Activated CD8-positive, alpha-beta memory T cell treated with anti-CD3 and anti-CD28 coated beads, Interleukin-2, amount 50 U/mL, for 1 hour (primary cell): ENCODE measurements around the gene POMZP3.
"Not testable (repeated sequence)": the region's sequence is repeated elsewhere in the genome, so short reads cannot be mapped to it uniquely, and the experiment has no call there.

ENCODE experiments used
- DNase-seq: peaks from one replicate; pipeline ENCODE4 v3.0.0-alpha.2; 2020; ENCODE audit errors: extremely low read depth

The POMZP3 gene

DNA sequence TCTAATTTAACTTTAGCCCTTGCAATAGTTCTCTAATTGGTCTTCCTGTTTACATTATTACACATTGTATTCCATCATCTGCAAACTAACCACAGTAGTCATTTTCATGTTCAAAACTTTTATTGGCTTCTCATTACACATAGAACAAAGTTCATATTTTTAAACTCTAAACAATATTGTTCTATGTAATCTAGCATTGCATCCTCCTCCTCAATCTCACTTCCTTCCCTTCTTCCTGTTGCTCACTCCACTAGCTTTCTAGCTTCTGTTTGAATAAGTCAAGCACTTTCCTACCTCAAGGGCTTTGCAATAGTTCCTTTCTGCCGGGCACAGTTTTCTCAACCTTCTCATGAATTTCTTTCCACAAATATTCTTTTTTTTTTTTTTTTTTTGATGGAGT lies 38.5 kb downstream of the POMZP3 start:
- DNase-seq, result not testable (repeated sequence)

DNA sequence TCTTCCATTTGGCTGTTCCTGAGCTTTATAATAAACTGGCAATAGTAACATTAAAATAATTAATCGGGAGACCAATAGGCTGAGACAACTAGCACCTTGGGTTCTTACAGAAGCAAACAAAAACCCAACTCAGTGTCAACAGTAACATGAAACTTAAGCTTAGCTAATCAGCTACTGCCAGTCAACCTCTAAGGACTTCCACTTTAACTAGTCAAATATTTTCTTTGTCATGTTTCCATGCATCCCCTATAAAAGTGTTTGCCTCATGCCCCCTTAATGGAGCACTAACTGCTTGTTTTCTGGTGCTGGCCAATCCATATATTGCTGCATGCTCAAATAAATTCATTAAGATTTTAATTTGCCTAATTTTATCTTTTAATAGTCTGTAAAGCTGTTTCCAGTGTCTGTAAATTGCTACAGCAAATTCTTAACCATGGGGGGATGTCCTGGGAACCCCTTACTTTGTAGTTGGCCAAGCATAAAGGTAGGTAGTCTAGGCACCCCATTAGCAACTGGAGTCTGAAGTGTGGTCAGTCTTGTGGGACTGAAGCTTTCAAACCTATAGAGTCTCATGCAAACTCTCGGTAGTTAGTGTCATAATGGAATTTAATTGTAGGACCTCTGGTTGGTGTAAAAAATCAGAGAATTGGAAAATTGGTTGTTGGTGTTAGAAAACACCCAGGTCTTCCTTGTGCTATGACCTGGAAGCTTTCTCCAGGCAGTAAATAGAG lies 40.3 kb downstream of the POMZP3 start:
- DNase-seq, result not testable (repeated sequence)

DNA sequence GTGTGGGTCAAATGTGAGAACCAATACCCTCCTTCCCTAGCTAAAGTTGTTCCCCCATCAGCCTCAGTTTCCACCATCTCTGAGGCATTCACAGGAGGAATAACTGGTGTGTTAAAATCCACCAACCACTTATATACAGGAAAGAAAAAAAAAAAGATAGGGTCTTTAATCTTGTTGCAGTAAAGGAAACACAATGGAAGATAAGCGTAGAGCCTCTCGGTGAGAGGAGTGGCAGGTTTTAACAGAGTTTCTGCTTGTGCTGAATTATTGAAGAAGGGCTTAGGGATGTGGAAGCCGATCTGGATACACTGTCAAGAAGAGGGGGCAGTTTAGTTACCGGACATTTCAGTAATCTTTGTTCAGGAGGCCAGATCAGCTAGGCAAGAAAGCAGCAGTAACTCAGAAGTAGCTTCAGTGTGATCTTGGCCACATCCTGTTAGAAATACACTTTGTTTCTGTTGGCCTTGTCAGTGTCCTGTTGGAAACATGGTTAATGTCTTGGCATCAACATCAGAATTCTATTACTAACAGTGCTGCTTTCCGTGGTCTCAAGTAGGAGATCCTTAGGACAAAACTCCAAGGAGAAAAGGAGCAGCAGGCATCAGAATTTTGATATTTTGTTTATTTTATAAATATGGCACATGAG lies 43.3 kb downstream of the POMZP3 start:
- DNase-seq, result not testable (repeated sequence)

DNA sequence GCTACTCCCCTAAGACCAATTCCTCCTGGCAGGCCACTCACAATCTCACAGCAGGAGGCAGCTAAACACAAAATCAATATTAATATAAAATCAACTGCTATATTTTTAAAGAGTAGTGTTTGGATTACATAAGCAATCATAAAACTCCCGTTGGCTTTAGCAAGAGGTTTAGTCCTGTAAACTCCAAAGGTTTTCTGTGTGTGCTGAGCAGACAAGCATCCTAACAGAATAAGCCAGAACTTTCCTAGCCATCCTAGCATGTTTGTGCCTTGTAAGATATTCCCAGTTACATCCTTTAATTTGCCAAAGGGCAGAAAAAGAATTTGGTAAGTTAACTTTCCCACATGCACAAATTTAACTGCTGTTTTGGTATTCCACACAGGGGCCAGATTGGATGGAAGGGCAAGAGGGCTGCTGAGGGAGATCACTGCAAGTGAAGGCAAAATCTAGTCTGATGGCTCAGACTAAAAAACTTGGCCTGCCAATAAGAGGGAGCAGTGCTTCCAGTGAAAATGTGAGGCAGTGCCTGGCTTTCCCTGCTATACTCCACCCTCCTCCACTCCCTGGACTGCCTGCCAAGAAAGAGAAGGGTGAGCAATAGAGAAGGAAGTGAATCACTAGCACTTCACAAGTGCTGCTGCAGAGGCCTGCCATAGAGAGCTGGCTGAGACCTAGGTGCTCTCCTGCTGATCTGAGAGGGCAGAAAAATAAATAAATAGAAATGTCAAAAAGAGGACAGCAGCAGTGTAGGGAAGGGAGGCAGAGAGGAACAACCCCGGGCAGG lies 44.0 kb downstream of the POMZP3 start:
- not testable (repeated sequence) for DNase-seq

DNA sequence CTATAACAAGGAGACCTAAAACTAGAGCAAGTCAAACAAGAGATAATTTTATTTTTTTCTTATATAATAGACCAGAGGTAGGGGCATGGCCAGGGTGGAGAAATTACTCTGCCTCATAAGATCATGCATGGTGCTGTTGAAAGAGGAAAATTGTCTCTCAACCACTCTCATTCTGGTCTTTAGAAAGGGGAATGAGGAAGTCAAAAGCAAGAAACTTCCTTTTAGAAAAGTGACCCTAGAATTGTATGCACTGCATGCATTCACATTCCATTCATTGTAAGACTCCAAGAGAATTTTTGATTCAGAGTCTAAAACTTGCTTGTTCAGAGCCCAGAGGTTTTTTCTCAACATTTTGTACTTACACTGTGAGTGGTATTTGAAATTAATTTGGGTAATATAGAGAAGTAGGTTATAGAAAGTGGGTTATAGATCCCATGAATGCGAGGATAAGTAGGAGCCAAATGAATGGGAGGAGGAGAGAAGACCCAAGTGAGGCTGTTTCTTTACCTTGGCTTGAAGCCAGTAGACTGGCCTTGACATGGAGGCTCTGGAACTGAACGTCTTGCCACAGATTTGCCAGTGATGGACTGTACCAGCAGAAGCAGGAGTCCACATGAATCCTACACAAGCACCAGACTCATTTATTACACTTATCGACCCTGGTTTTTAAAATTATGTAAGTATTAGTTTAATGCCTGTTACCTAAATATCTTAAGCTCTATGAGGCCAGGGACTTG lies 51.0 kb downstream of the POMZP3 start:
- DNase-seq, result not testable (repeated sequence)

DNA sequence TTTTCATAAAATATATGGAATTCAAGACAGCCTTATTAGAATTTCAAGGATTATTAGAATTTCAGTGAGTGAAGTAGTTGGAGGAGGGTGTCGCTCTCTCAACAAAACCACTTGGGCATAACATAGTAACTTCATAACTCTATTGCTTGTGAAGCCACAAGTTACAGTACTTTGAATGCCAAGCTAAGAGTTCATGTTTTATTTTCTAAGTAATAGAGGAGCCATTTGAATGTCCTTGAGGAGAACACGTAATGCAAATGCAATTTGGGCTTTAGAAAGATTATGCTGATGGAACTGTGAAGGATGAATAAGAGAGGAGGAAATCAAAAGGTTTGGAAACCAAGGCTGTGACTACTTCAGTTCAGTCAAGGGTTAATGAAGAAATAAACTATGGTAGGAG lies 51.6 kb downstream of the POMZP3 start:
- DNase-seq, result not testable (repeated sequence)

GRCh38 chr7:76572296-76572695 lies 54.8 kb downstream of the POMZP3 start:
- not testable (repeated sequence) for DNase-seq

- DNase-seq, result not testable (repeated sequence)
Measured at GRCh38 chr7:76570324-76570775, 56.7 kb downstream of the POMZP3 start.

DNA sequence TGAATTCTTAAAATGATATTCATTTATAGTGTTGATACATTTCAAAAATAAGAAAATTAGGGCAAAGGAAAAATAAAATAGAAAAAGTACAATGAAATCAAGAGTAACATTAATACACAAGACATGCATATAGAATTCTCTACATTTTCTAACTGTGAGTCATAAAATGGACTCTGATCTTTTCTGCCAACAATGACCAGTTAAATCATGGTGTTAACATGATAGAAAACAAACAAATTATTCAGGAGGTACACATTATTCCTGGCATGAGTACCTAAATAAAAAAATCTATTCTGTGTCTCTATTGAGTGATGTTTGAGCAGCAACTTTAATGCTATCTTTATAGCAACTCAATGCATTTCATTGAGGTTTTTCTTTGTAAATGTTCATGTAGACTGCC lies 58.3 kb downstream of the POMZP3 start:
- DNase-seq, result not testable (repeated sequence)

DNA sequence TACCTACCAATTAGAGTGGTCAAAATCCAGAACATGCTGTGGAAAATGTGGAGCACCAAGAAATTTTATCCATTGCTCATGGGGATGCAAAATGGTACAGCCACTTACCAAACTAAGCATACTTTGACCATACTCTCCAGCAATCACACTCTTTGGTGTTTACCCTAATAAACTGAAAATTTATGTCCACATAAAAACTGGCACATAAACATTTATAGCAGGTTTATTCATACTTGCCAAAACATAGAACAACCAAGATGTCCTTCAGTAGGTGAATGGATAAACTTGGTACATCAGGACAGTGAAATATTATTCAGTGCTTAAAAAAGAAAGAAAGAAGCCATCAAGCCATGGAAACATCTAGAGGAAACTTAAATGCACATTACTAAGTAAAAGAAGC lies 59.3 kb downstream of the POMZP3 start:
- DNase-seq, result not testable (repeated sequence)

- not testable (repeated sequence) for DNase-seq
Measured at GRCh38 chr7:76567311-76567710, 59.8 kb downstream of the POMZP3 start.

DNA sequence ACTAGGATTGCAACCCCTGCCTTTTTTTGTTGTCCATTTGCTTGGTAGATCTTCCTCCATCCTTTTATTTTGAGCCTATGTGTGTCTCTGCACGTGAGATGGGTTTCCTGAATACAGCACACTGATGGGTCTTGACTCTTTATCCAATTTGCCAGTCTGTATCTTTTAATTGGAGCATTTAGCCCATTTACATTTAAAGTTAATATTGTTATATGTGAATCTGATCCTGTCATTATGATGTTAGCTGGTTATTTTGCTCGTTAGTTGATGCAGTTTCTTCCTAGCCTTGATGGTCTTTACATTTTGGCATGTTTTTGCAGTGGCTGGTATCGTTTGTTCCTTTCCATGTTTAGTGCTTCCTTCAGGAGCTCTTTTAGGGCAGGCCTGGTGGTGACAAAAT lies 62.1 kb downstream of the POMZP3 start:
- DNase-seq, result not testable (repeated sequence)

GRCh38 chr7:76561342-76561741 lies 65.7 kb downstream of the POMZP3 start:
- not testable (repeated sequence) for DNase-seq

- DNase-seq, result not testable (repeated sequence)
Measured at GRCh38 chr7:76560157-76560556, 66.9 kb downstream of the POMZP3 start.
